Middle frontal gyrus (tissue), 1 donor: ENCODE measurements around the gene UNC79.
"Not testable (repeated sequence)": the region's sequence is repeated elsewhere in the genome, so short reads cannot be mapped to it uniquely, and the experiment has no call there.

ENCODE experiments used
- DNase-seq: peaks from one replicate; pipeline ENCODE4 v3.0.0-alpha.2; 2015; ENCODE audit warnings: low spot score; ENCODE audit errors: extremely low spot score

Gene UNC79

DNA sequence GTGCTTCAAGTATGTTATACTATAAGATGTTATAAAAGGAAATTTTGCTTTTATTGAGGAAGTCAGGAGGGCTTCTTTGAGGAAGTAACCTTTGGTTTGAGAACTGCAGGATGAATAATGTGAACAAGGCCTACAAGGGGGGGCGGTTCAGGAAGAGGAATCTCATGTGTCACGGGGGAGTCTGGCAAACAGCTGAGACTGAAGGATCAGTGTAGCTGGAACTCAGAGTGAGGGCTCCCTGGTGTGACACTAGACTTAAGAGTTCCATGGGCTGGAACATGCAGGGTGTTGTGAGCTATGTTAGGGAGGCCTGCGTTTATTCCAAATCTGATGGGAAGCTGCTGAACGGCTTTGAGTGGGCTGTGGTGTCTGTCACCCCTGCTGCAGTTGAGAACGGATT lies 62.3 kb downstream of the UNC79 start:
- no peak for DNase-seq

DNA sequence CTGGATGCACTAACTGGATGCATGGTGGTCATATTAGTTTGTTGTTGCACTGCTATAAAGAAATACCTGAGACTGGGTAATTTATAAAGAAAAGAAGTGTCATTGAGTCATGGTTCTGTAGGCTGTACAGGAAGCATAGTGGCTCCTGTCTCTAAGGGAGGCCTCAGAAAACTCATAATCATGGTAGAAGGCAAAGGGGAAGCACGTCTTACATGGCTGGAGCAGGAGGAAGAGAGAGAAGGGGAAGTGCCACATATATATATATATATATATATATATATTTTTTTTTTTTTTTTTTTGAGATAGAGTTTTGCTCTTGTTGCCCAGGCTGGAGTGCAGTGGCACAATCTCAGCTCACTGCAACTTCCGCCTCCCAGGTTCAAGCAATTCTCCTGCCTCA lies 62.9 kb downstream of the UNC79 start:
- not testable (repeated sequence) for DNase-seq

DNA sequence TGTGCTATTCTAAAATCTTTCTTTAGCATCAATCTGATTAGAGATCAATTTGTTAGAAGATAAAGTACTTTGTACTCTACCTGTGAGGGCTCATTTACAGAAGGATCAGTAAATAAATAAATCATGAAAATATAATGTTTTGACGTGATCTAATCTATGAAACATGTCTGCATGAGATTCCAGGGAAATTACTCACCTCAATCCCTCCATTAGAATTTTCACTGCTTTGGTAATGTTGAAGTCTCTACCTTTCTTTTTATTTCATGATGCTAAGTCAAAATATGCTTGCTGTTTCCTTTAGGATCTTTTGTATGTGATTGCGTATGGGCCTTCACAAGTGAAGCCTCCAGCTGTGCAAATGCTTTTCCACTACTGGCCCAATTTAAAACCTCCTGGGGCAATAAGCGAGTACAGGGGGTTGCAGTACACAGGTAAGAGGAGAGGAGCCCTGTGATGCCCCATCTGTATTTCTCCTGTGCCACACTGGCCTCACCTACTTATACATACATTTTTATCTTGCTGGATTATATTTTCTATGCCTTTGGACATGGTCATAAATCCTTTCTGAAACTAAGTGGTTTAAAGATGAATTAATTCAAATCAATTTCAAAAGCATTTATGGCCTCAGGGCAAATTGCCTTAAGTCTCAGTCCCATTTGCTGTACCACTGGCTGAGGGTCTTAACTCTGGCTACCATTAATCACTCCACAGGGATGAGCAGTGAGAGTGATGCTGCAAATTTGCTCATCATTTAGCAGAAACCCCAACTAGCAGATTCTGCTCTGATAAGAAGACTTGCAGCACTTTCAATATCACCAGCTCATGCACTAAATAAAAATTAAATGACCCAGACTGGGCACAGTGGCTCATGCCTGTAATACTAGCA lies 66.4 kb downstream of the UNC79 start:
- DNase-seq = no peak

DNA sequence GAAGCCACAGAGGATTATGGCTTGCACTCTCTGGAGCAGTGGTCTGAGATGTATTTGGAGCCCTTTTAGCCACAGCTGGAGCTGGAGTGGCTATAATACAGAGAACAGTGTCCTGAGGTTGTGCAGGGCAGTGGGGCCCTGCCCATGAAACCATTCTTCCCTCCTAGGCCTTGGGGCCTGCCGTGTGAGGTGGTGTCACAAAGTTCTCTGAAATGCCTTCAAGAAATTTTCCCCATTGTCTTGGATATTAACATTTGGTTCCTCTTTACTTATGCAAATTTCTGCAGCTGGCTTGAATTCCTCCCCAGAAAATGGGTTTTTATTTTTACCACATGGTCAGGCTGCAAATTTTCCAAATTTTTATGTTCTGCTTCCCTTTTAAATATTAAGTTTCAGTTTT lies 79.3 kb downstream of the UNC79 start:
- no peak for DNase-seq

DNA sequence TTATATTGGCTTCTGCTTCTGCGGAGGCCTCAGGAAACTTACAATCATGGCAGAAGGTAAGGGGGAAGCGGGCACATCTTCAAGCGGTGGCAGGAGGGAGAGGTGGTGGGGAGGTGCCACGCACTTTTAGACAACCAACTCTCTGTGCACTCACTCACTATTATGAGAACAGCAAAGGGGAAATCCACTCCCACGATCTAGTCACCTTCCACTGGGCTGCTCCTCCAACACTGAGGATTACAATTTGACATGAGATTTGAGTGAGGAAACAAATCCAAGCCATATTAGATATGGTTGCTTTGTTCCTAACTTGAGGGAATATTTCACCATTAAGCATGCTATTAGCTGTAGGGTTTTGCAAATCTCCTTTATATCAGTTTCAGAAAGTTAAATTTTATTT lies 80.3 kb downstream of the UNC79 start:
- no peak for DNase-seq

DNA sequence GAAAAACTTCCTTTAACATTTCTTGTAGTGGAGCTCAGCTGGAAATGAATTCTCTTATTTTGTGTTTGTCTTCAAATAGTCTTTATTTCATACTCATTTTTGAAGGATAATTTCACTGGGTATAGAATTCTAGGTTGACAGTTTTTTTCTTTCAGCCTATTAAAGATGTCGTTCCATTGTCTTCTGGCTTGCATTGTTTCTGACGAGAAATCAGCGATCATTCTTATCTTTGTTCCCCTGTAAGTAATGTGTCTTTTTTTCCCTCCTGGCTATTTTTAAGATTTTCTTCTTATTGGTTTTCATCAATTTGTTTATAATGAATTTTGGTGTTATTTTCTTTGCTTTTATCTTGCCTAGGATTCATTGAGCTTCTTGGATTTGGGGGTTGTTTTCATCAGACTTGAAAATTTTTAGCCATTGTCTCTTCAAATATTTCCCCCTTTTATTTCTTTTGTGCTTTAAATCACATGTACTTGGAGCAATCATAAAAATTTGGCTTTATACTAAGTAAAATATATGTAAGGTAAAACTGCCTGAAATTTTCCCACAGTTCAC lies 89.4 kb downstream of the UNC79 start:
- no peak for DNase-seq

DNA sequence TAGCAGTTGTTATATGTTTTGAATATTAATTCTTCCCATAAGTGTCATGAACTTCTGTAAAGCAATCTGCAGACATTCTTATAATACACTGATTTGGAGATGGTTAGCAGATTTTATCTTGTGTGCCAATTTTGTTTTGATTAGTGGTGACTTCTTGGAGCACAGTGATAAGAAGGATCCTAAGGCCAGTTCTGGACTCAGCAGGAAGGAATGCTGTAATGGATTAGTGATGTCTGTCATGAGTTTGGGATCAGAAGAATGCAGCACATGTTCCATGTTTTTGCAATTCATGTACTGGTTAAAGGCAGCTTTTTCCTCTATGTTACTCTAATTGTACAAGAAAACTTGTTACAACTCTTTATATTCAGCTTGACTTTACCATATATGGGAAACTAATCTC lies 91.5 kb downstream of the UNC79 start:
- no peak for DNase-seq

DNA sequence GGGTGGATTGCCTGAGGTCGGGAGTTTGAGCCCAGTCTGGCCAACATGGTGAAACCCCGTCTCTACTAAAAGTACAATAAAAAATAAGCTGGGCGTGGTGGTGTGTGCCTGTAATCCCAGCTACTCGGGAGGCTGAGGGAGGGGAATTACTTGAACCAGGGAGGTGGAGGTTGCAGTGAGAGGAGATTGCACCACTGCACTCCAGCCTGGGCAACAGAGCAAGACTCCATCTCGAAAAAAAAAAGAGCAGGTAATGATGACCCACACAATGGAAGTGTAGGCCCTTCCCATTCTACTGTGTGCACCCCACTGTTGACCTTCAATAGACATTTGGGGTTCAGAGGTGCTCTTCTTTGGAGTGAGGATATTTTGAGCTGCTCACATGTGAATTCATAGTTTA lies 94.5 kb downstream of the UNC79 start:
- DNase-seq = not testable (repeated sequence)

DNA sequence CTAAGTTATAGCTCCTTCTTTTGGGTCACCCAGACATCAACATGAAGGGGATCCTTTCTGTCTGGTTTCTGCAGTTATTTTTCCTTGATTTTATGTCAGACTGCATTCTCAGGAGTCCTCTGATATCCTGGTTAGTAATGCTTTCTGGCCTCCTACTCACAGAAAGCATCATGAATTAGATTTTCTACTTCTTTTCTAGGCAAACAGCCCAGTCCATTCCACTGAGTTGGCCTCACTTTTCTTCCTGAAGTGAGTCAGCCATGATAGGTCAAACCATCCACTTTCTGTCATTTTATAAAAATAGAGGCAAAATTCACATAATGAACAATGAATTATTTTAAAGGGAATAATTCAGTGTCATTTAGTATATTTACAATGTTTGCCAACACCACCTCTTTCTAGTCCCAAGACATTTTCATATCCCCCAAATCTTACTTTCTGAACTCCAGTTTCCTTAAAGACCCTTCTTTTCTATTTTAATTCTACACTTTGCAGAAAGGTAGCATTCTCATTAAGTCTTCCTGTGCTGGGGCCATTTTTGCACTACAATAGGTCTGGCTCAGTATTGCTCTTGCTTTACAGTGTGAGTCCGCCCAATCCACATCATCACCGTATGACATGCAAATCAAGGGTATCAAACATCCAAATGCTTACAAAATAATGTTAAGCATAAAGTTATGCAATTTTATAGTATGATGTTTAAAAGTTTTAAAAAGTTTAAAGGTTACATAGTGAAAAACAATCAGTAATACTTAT lies 95.1 kb downstream of the UNC79 start:
- no peak for DNase-seq

DNA sequence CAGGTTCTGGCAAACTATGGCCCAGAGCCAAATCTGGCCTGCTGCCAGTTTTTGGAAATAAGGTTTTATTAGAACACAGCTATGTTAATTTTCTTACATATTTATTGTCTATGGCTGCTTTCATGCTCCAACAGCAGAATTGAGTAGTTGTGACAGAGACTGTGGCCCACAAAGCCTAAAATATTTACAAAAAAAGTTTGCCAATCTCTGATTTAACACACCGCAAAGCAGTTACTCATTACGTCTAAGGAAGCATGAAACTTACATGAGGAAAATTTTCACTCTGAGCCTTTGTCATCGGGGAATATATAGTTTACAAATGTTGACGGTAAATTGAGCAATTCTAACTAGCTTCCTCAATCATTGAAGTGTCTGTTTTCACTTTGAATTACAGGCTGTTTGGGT lies 96.5 kb downstream of the UNC79 start:
- DNase-seq = no peak

DNA sequence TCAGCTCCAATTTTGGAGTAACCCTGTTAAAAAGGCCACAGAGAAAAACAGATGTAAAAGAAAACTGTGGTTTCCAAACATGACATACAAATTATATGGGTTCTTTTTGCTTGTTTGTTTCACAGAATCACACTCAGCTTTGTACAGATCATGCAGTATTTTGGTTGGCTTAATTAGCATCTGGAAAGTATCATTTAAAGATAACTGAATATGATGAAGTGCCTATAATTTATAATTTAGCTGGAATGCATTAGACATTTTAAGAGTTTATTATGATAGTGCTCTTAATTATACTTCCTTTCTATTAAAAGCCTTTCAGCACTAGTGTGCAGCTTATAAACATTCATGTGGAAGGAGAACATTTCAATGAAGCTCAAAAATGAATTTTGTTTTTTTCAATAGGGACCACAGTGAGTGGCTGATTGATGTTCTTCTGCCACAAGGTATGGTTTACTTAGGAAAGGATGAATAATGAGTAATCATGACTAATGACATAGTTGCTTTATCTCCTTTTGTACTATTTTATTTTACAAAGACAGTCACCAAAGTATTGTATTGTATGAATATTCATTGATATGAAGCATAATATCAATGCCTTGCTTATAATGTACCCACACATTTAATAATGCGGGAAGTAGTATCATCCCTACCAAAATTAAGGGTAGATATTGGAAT lies 98.3 kb downstream of the UNC79 start:
- no peak for DNase-seq

DNA sequence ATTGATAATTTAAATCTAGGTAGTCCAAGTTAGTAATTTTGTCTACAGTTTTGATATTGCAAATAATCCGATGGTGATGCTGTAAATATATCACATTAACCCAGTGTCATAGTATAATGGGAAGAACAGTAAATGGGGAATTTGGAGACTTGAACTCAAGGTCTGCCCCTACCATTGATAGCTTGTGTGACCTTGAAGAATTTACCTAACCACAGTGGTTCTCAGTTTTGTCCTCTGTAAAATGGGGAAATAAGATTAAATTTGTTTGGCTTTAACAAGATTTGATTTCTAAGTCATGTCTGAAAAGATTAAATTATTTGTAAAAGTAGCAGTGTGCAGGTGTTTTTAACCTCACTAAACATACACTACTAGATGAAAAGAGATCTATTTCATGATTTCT lies 100.9 kb downstream of the UNC79 start:
- no peak for DNase-seq

DNA sequence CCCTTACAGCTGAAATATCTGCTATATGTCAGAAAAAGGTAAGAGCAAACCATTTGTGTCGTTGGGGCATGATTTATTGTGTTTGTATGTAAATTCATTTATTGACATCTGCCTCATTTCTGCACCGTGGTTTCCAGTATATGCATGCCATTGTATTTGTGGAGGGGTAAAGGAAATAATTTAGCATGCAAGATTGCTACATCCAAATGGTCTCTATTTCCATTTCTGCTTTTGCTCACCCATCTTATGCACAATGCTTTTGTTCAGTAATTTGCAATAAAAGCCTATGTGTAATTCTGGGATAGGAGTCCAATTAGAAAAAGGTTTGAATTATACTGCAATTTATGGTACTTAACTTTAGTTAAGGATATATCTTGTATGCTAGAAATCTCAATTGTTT lies 101.8 kb downstream of the UNC79 start:
- DNase-seq = no peak

DNA sequence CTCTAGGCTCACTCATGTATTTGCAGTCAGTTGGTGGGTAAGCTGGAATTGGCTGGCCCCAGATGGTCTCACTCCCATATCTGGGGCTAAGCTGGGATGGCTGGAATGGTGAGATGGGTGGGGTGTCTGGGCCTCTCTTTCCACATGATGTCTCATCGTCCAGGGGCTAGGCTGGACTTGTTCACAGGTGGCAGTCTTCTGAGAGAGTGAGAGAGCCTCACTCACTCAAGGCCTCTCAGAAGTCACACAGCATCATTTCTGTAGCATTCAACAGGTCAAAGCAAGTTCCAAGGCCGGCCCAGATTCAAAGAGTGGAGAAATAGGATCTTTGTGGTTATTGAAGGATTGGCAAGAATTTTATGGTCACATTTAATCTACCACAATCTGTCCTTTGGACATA lies 102.7 kb downstream of the UNC79 start:
- no peak for DNase-seq

DNA sequence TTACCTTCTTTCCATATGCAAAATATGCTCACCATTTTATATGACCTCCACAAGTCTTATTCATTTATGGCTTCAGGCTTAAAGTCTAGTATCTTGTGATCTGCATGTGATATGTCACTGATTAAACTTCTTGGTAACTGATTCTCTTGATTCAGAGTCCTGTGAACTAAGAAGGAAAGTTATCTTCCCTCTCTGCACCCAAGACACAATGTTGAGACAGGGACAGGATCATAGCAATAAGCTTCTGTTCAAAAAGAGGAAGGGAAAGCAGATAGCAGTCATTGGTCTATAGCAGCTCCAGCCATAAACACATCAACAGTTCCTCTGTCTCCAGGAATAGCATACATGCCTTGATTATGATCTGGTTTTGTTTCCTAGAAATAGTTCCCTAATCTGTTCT lies 103.1 kb downstream of the UNC79 start:
- DNase-seq = no peak

DNA sequence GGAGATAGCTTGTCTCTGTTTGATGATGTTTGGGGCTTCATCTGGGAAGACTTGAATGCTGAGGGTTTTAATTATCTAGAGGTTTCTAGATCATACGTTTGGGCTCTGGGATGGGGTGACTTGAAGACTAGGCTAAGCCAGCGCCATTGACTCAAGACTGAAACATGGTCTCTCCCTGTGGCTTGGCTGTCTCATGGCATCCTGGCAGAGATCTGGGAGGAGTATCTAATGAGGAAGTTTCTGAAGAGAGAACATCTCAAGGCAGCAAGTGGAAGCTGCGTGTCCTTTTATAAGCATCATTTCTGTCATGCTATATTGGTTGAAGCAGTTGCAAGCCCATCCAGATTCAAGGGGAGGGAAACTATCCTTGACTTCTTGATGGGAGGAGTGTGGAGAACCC lies 104.8 kb downstream of the UNC79 start:
- DNase-seq = no peak

DNA sequence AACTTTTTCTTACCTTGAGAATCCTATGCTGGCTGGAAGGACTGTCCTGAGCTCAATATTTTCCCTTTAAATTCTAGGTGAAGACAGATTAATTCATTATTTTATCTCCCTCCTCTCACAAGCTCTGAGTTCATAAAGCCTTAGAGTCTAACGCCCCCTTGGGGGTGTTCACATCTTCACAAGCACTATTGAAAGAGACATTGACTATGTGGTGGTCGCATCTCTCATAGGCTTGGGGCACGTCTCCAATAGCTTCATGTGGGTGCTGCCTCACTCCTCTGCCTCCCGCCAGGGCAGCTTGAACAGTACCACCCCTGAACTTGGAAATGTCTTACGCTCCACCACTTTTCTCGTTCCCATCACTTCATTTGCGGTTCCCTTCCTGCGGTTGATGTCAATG lies 106.2 kb downstream of the UNC79 start:
- no peak for DNase-seq

DNA sequence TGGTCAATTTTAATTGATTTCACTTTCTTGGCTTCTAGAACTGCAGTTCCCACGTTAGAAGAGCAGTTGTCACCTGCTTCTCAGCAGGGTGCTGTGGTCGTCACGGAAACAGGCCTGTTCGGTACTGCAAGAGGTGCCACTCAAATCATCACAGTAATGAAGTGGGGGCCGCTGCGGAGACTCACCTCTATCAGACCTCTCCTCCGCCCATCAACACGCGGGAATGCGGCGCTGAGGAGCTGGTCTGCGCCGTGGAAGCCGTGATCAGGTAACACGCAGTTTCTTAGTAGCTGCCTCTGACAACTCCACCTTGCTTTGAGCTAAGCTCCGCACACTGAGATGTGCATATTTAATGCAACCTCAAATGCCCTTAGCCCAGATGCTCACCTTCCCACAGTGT lies 107.2 kb downstream of the UNC79 start:
- no peak for DNase-seq

DNA sequence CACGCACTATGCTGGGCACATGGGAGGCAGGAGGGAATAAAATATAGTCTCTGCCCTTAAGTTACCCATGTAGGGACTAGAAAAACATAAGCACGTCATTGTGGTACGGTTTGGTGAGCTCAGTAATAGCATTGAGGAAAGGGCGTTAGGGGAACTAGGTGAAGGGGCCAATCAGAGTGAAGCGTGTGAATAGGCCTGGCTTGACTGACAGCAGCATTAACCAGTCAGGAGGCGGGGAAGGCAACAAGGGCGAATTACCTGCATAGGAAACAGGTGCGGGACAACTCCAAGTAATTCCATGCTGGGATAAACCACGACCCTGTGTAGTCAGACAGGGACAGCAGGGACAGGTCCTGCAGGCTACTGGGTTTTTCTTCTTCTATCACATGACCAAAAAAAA lies 107.7 kb downstream of the UNC79 start:
- no peak for DNase-seq

DNA sequence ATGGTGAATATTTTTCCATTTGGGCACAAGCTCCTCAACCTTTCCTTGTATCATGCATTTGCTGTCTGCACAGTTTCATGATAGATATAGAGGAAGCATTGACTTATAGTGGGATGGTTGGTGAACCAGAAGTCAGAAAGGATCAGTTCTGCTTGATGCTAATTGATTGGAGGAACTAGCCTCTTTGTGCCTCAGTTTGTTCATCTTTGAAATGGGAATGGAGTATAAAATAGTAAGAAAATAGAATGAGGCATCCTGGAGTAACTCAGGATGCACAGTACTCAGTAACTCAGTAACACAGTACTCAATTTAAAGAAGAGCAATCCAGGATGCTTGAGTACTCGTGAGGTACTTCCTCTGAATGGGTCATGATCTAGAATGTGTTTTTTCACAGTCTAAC lies 109.5 kb downstream of the UNC79 start:
- no peak for DNase-seq

DNA sequence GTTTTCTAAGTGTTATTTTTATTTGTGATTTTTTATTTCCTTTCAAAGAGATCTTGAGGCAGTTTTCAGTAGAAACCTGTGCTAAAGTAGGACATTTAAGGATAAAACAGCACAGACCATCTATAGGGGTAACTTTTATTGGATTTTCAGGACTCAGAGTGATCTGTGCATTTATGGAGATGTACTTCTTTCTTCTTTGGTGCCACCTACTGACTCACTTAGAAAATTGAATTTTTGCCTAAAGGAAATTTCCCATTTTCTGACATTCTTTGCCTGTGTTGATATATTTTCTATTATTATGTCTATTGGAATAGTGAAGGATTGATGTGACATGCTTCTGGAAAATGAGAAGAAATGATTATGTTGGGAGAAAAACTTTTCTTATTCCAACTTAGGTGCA lies 113.0 kb downstream of the UNC79 start:
- DNase-seq = no peak

DNA sequence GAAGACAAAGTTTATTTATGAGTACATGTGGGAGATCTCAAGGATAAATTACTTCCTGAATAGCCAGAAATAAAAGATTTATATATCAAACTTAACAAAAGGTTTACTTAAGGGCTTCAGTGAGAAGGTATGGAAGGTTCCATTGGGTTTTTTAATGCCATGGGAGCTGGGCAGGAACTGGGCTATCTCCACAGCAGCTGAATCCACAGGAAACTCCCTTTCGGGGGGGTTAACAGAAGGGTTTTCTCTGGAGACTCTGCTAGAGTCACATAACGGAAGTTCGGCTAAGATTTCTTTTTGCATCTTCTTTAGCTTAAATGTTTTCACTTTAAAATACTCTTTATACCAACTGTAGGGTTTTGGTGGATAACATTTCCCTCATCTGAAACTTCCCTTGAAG lies 113.5 kb downstream of the UNC79 start:
- no peak for DNase-seq
